Lower leg skin (tissue), 3 donors: ENCODE data around the gene GUCY2D.

Experiments used
- CTCF ChIP-seq, 3 donors: fragments of 450-650 bp; IDR thresholded peaks; one replicate each; pipeline ENCODE4 v1.5.1; 2016; ENCODE audit warnings: antibody characterized with exemption in 3 of 3, mild to moderate bottlenecking in 3 of 3, moderate library complexity in 2 of 3
- POLR2A ChIP-seq, 2 donors: fragments of 450-650 bp; IDR thresholded peaks; one replicate each; pipeline ENCODE4 v1.6.1; 2016 to 2017; ENCODE audit warnings: antibody characterized with exemption in 2 of 2, mild to moderate bottlenecking in 1 of 2, moderate library complexity in 1 of 2

DNA sequence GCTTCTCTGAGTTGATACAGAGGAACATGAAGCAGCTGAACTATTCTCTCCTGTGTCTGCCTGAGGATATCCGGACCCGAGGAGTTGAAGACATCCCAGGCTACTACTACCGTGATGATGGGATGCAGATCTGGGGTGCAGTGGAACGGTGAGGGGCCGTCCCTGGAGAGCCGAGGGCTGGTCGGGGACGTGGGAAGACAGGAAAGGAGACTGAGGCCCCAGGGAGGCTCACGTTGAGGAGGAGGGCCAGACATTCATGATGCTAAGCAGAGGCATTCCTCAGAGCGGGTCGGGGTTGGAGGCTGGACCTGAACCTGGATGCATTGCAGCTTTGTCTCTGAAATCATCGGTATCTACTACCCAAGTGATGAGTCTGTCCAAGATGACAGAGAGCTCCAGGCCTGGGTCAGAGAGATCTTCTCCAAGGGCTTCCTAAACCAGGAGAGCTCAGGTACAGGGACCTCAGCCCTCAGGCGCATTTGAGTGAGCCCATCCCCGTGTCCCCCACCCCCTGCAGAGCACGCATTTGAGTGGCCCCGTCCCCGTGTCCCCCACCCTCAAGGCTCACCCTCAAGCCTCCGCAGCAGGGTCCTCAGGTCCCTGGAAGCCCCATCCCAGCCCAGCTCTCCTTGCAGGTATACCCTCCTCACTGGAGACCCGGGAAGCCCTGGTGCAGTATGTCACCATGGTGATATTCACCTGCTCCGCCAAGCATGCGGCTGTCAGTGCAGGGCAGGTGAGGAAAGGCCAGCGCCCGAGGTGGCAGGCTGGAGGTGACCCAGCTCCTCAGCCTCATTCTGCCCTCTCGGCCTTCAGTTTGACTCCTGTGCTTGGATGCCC, 44.7 kb downstream of the GUCY2D start:
- TF ChIP-seq CTCF (IDR thresholded peaks at IDR 0.05) = no peak
- no peak for TF ChIP-seq POLR2A (IDR thresholded peaks at IDR 0.05)
